HL-60 (cell line): ENCODE measurements around the gene BDH2.

Experiments
- POLR2AphosphoS5 ChIP-seq: IDR thresholded peaks from 2 replicates; pipeline ENCODE4 v1.6.1; 2012; ENCODE audit warnings: low read depth
- SPI1 ChIP-seq: IDR thresholded peaks from 2 replicates; pipeline ENCODE4 v1.6.1; 2012; ENCODE audit warnings: low read depth, mild to moderate bottlenecking, borderline replicate concordance
- TF ChIP-seq, protein P1 (sequence below): IDR thresholded peaks from one replicate; pipeline ENCODE4 v1.5.1; 2011; ENCODE audit warnings: low read length, control low read depth, inconsistent platforms; ENCODE audit not compliant: insufficient read depth
- TF ChIP-seq, protein P2 (sequence below): IDR thresholded peaks from 2 replicates; pipeline ENCODE4 v1.6.1; 2012; ENCODE audit warnings: low read depth; ENCODE audit not compliant: insufficient replicate concordance

DNA sequence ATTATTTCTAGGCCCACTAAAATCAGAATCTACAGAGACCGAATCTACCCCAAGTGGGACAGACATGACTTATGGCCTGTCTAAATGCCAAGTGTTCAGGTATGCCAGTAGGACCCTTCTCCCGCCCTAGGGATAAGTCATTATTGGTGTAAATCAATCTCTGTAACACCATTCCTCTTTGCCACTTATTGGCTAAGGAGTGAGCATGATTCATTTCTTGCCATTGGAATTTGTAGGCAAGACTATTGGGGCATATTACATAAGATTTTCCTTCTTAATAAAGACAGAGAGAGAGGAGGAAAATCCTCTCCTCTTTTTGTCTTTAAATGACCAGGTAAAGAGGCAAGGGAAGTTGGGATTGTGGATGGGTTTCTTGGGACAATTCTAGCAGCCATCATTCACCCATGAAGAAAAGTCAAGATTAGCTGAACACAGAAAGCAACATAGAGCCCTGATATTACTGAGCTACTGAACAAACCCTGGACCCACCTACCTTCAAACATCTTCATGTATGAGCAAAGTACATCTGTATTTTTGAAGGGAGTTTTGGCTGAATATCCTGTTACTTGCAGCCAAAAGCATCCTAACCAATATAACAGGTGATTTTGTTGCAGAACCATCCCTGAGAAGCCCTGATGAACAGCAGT lies 25.7 kb downstream of the BDH2 start:
- TF ChIP-seq, protein P1, sequence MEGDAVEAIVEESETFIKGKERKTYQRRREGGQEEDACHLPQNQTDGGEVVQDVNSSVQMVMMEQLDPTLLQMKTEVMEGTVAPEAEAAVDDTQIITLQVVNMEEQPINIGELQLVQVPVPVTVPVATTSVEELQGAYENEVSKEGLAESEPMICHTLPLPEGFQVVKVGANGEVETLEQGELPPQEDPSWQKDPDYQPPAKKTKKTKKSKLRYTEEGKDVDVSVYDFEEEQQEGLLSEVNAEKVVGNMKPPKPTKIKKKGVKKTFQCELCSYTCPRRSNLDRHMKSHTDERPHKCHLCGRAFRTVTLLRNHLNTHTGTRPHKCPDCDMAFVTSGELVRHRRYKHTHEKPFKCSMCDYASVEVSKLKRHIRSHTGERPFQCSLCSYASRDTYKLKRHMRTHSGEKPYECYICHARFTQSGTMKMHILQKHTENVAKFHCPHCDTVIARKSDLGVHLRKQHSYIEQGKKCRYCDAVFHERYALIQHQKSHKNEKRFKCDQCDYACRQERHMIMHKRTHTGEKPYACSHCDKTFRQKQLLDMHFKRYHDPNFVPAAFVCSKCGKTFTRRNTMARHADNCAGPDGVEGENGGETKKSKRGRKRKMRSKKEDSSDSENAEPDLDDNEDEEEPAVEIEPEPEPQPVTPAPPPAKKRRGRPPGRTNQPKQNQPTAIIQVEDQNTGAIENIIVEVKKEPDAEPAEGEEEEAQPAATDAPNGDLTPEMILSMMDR: no peak
- TF ChIP-seq, protein P2, sequence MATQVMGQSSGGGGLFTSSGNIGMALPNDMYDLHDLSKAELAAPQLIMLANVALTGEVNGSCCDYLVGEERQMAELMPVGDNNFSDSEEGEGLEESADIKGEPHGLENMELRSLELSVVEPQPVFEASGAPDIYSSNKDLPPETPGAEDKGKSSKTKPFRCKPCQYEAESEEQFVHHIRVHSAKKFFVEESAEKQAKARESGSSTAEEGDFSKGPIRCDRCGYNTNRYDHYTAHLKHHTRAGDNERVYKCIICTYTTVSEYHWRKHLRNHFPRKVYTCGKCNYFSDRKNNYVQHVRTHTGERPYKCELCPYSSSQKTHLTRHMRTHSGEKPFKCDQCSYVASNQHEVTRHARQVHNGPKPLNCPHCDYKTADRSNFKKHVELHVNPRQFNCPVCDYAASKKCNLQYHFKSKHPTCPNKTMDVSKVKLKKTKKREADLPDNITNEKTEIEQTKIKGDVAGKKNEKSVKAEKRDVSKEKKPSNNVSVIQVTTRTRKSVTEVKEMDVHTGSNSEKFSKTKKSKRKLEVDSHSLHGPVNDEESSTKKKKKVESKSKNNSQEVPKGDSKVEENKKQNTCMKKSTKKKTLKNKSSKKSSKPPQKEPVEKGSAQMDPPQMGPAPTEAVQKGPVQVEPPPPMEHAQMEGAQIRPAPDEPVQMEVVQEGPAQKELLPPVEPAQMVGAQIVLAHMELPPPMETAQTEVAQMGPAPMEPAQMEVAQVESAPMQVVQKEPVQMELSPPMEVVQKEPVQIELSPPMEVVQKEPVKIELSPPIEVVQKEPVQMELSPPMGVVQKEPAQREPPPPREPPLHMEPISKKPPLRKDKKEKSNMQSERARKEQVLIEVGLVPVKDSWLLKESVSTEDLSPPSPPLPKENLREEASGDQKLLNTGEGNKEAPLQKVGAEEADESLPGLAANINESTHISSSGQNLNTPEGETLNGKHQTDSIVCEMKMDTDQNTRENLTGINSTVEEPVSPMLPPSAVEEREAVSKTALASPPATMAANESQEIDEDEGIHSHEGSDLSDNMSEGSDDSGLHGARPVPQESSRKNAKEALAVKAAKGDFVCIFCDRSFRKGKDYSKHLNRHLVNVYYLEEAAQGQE: no peak
- TF ChIP-seq POLR2AphosphoS5 (no peak), SPI1 (no peak)
